ENCODE data around the gene AATF.

- TF ChIP-seq ZNF274 (IDR thresholded peaks at IDR 0.05; ENCODE audit: low read depth, low read length): no peak
- no peak for TF ChIP-seq SUZ12 (IDR thresholded peaks at IDR 0.05; ENCODE audit: extremely low read depth, insufficient read depth, insufficient read length)
- TF ChIP-seq YY1 (IDR thresholded peaks at IDR 0.05; ENCODE audit: insufficient read depth, insufficient read length): no peak
These were observed 43.9 kb downstream of the AATF start for GRCh38 chr17:36992701-36993100.
